GM23338 (cell line): ENCODE measurements around the gene TBC1D14. TPM values are rescaled to one million over a fixed set of nuclear protein-coding genes. Genes with fewer than 3 reads are reported as not detected.
A peak's percentile ranks its signal among the peaks of the same experiment; 100 is the strongest.

Experiments
- ATAC-seq: fragments of 200-7000 bp; cut with Tn5 transposase; 3 replicates; pipeline ENCODE4 v1.9.1; 2020
- DNase-seq: peaks from one replicate; pipeline ENCODE4 v3.0.0-alpha.2; 2015; ENCODE audit warnings: low spot score
- H2AFZ ChIP-seq: fragments of 200-600 bp; sonication (generic); 2 replicates; pipeline ENCODE4 v1.8.0; 2016; ENCODE audit warnings: antibody characterized with exemption, mild to moderate bottlenecking, moderate library complexity
- H3F3A ChIP-seq: fragments of 200-600 bp; sonication (generic); replicated peaks from 2 replicates; pipeline ENCODE4 v1.8.0; 2017; ENCODE audit warnings: antibody characterized with exemption, mixed run types, low read depth
- H3K27ac ChIP-seq: fragments of 200-600 bp; sonication (generic); 2 replicates; pipeline ENCODE4 v1.6.1; 2016; ENCODE audit warnings: low read depth
- H3K27me3 ChIP-seq: fragments of 200-600 bp; sonication (generic); 2 replicates; pipeline ENCODE4 v1.8.0; 2016; ENCODE audit warnings: mild to moderate bottlenecking, mixed run types, moderate library complexity; ENCODE audit not compliant: insufficient read depth
- H3K36me3 ChIP-seq: fragments of 200-600 bp; sonication (generic); 2 replicates; pipeline ENCODE4 v1.8.0; 2016; ENCODE audit warnings: mild to moderate bottlenecking; ENCODE audit not compliant: insufficient read depth
- H3K4me1 ChIP-seq: fragments of 200-600 bp; sonication (generic); 2 replicates; pipeline ENCODE4 v1.8.0; 2016; ENCODE audit warnings: mild to moderate bottlenecking, moderate library complexity; ENCODE audit not compliant: insufficient read depth
- H3K4me2 ChIP-seq: fragments of 200-600 bp; sonication (generic); 2 replicates; pipeline ENCODE4 v1.7.1; 2017; ENCODE audit warnings: mixed run types
- H3K4me3 ChIP-seq: fragments of 200-600 bp; sonication (generic); 2 replicates; pipeline ENCODE4 v1.6.1; 2016; ENCODE audit warnings: mixed run types
- H3K79me2 ChIP-seq: fragments of 200-600 bp; sonication (generic); replicated peaks from 2 replicates; pipeline ENCODE4 v1.8.0; 2017; ENCODE audit warnings: mild to moderate bottlenecking; ENCODE audit not compliant: insufficient read depth
- H3K9me2 ChIP-seq: fragments of 200-600 bp; sonication (generic); 2 replicates; pipeline ENCODE4 v1.8.0; 2017; ENCODE audit not compliant: insufficient read depth
- H4K20me1 ChIP-seq: fragments of 200-600 bp; sonication (generic); replicated peaks from 2 replicates; pipeline ENCODE4 v1.8.0; 2017; ENCODE audit warnings: mild to moderate bottlenecking; ENCODE audit not compliant: insufficient read depth
- H3K27ac Mint-ChIP-seq: 2 replicates; pipeline ENCODE4 v1.8.0; 2020; ENCODE audit warnings: inconsistent platforms, mild to moderate bottlenecking, moderate library complexity, mixed read lengths
- H3K27me3 Mint-ChIP-seq: 3 replicates; pipeline ENCODE4 v1.8.0; 2022; ENCODE audit warnings: low read depth, mild to moderate bottlenecking, moderate library complexity, mixed read lengths, inconsistent platforms; ENCODE audit not compliant: insufficient read depth, poor library complexity
- H3K36me3 Mint-ChIP-seq: 3 replicates; pipeline ENCODE4 v1.8.0; 2021; ENCODE audit warnings: low read depth, mild to moderate bottlenecking, inconsistent platforms, moderate library complexity, mixed read lengths
- H3K4me1 Mint-ChIP-seq: 3 replicates; pipeline ENCODE4 v1.8.0; 2020; ENCODE audit warnings: mild to moderate bottlenecking, inconsistent platforms, mixed read lengths
- H3K4me3 Mint-ChIP-seq: 3 replicates; pipeline ENCODE4 v1.8.0; 2021; ENCODE audit warnings: moderate library complexity, mild to moderate bottlenecking, inconsistent platforms, mixed read lengths
- H3K9me3 Mint-ChIP-seq: 3 replicates; pipeline ENCODE4 v1.8.0; 2020; ENCODE audit warnings: moderate library complexity, mild to moderate bottlenecking, inconsistent platforms, mixed read lengths
- CTCF ChIP-seq, 2 experiments: fragments of 200-600 bp in 1 of 2; sonication (generic) in 1 of 2; conservative IDR thresholded peaks; 2 replicates each; pipeline versions ENCODE4 v1.5.1 to v1.6.1; 2016 to 2017; ENCODE audit warnings: antibody characterized with exemption in 2 of 2, low read depth in 2 of 2, mild to moderate bottlenecking in 2 of 2, moderate library complexity in 1 of 2
- ETS1 ChIP-seq: IDR thresholded peaks from 2 replicates; pipeline ENCODE4 v1.6.1; 2016; ENCODE audit warnings: antibody characterized with exemption
- EZH2 ChIP-seq: fragments of 200-600 bp; sonication (generic); IDR thresholded peaks from one replicate; pipeline ENCODE4 v1.8.0; 2017; ENCODE audit warnings: antibody characterized with exemption, mild to moderate bottlenecking, low read depth; ENCODE audit not compliant: unreplicated experiment
- EZH2phosphoT487 ChIP-seq: fragments of 200-600 bp; sonication (generic); IDR thresholded peaks from one replicate; pipeline ENCODE4 v1.8.1; 2018; ENCODE audit warnings: antibody characterized with exemption; ENCODE audit not compliant: unreplicated experiment
- JUNB ChIP-seq: IDR thresholded peaks from one replicate; pipeline ENCODE4 v1.6.1; 2016; ENCODE audit warnings: antibody characterized with exemption; ENCODE audit not compliant: unreplicated experiment
- NANOG ChIP-seq: IDR thresholded peaks from 2 replicates; pipeline ENCODE4 v1.6.1; 2016; ENCODE audit warnings: antibody characterized with exemption, borderline replicate concordance
- POLR2AphosphoS5 ChIP-seq: IDR thresholded peaks from 2 replicates; pipeline ENCODE4 v1.6.1; 2016; ENCODE audit warnings: antibody characterized with exemption, low read depth
- REST ChIP-seq: IDR thresholded peaks from one replicate; pipeline ENCODE4 v1.6.1; 2018; ENCODE audit warnings: antibody characterized with exemption; ENCODE audit not compliant: unreplicated experiment
- STAT1 ChIP-seq: IDR thresholded peaks from one replicate; pipeline ENCODE4 v1.6.1; 2016; ENCODE audit warnings: antibody characterized with exemption; ENCODE audit not compliant: unreplicated experiment
- ZNF331 ChIP-seq: fragments of 250-450 bp; sonication (Bioruptor Pico); IDR thresholded peaks from 2 replicates; pipeline ENCODE4 v1.5.0; 2020; ENCODE audit warnings: low read depth, mild to moderate bottlenecking, moderate library complexity
- polyA plus RNA-seq: library from polyadenylated mRNA; unstranded; fragments of >200 nt; fragmentation: Nextera tagmentation; extraction: Ambion mirVana; gene quantifications from 2 replicates; pipeline ENCODE4 v1.2.1, GENCODE V29; 2016
- total RNA-seq: library from RNA; depleted of rRNA; stranded (reverse); fragments of >200 nt; shearing (Covaris generic); gene quantifications from 2 replicates; pipeline ENCODE4 v1.2.3, GENCODE V29; 2014

TBC1D14 gene
- total and polyA plus RNA-seq, 2 experiments from 2014 or later, result 18.2 to 59.7 TPM

GRCh38 chr4:6939761-6940743 lies 30.4 kb downstream of the TBC1D14 start:
- Histone ChIP-seq H3K27ac (no peak overlapping the region), H3K4me3 (no peak overlapping the region), H4K20me1 (peaks cover 7% of the 10 kb centered on the region), H3K79me2 (peaks cover 35% of the 10 kb centered on the region), H3K36me3 (no peaks in the 10 kb centered on the region), H3K27me3 (no peaks in the 10 kb centered on the region), H2AFZ (no peak overlapping the region), H3K9me2 (no peaks in the 10 kb centered on the region), H3K4me1 (peaks cover 36% of the 10 kb centered on the region), H3F3A (0 out of 2 replicates have a peak, but pooled peaks cover 4% of the 10 kb centered on the region), H3K4me2 (0 out of 2 replicates have a peak overlapping the region, but pooled peaks have one; percentile 55)
- Mint-ChIP-seq H3K4me3 (no peak overlapping the region), H3K36me3 (0 out of 3 replicates have a peak, but pooled peaks cover under 1% of the 10 kb centered on the region), H3K9me3 (no peaks in the 10 kb centered on the region), H3K27ac (peak overlapping the region; percentile 16; the same call in 1 of the 2 replicates), H3K4me1 (peaks cover 68% of the 10 kb centered on the region), H3K27me3 (peaks cover 6% of the 10 kb centered on the region)
- TF ChIP-seq JUNB (no peak), EZH2 (no peak), REST (no peak), NANOG (no peak), CTCF (conservative IDR thresholded peaks at IDR 0.05; ENCODE audit: low read depth in 2 of 2) (no peak), ETS1 (no peak), ZNF331 (CRISPR knock-in tag) (no peak), POLR2AphosphoS5 (no peak), EZH2phosphoT487 (no peak), STAT1 (no peak)
- ATAC-seq (peak; percentile 19), DNase-seq (no peak)
